ENCODE results near the gene SCRG1. TPM values are rescaled to one million over a fixed set of nuclear protein-coding genes. Genes with fewer than 3 reads are reported as not detected.

SCRG1 gene
- polyA plus RNA-seq (ENCODE audit: insufficient read length in 12 of 12): 1 to 10 TPM in 10 of 12 donors, not detected in 2; 1.7 to 5.5 (median 2.7) TPM
- long read RNA-seq, donor 1, full-length matches to known transcripts: 7 of 7 reads
- long read RNA-seq, donor 1, partial matches to known transcripts: 0 of 7 reads
- long read RNA-seq, donor 1, other reads (novel, unspliced or antisense): 0 of 7 reads
- long read RNA-seq, donor 2, full-length matches to known transcripts: 7 of 13 reads
- long read RNA-seq, donor 2, partial matches to known transcripts: 6 of 13 reads
- long read RNA-seq, donor 2, other reads (novel, unspliced or antisense): 0 of 13 reads
- long read RNA-seq, donor 3, full-length matches to known transcripts: 4 of 4 reads
- long read RNA-seq, donor 3, partial matches to known transcripts: 0 of 4 reads
- long read RNA-seq, donor 3, other reads (novel, unspliced or antisense): 0 of 4 reads
- long read RNA-seq, donor 4, full-length matches to known transcripts: 1 of 1 reads
- long read RNA-seq, donor 4, partial matches to known transcripts: 0 of 1 reads
- long read RNA-seq, donor 4, other reads (novel, unspliced or antisense): 0 of 1 reads
- long read RNA-seq, donor 5, full-length matches to known transcripts: 3 of 3 reads
- long read RNA-seq, donor 5, partial matches to known transcripts: 0 of 3 reads
- long read RNA-seq, donor 5, other reads (novel, unspliced or antisense): 0 of 3 reads
- long read RNA-seq, donor 6, full-length matches to known transcripts: 3 of 3 reads
- long read RNA-seq, donor 6, partial matches to known transcripts: 0 of 3 reads
- long read RNA-seq, donor 6, other reads (novel, unspliced or antisense): 0 of 3 reads
- long read RNA-seq, donor 7, full-length matches to known transcripts: 9 of 9 reads
- long read RNA-seq, donor 7, partial matches to known transcripts: 0 of 9 reads
- long read RNA-seq, donor 7, other reads (novel, unspliced or antisense): 0 of 9 reads
- long read RNA-seq, donor 8, full-length matches to known transcripts: 5 of 5 reads
- long read RNA-seq, donor 8, partial matches to known transcripts: 0 of 5 reads
- long read RNA-seq, donor 8, other reads (novel, unspliced or antisense): 0 of 5 reads
- long read RNA-seq, donor 9, full-length matches to known transcripts: 5 of 5 reads
- long read RNA-seq, donor 9, partial matches to known transcripts: 0 of 5 reads
- long read RNA-seq, donor 9, other reads (novel, unspliced or antisense): 0 of 5 reads
- long read RNA-seq, donor 10, full-length matches to known transcripts: 3 of 3 reads
- long read RNA-seq, donor 10, partial matches to known transcripts: 0 of 3 reads
- long read RNA-seq, donor 10, other reads (novel, unspliced or antisense): 0 of 3 reads
- long read RNA-seq, donor 11, full-length matches to known transcripts: 12 of 12 reads
- long read RNA-seq, donor 11, partial matches to known transcripts: 0 of 12 reads
- long read RNA-seq, donor 11, other reads (novel, unspliced or antisense): 0 of 12 reads

DNA sequence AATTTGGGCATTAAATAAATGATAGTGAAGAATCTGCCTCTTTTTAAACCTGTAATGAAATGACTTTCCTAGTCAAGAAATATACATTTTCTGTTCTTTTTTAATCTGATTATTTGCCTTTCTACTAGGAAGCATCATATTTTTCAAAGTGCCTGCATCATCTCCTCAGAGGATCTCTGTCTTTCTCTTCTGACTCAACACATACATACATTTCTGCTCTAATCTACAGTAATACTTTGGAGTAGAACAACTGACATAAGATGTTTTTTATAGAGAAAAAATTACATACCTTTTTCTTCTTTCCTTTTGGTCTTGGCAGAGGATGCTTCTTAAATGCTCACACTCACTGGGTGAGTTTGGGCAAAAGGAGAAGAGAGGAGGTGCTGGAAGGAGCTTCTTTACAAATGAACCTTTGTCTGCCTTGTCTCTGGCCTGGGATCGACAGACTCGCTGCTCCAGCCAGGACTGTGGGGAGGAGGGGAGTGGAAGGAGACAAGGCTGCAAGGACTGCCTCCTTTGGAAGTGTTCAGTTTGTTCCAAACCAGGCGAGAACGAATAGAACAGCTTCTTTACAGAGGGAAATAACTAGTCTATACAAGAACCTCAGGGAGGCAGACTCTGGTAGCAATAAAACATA is at the start of gene SCRG1:
TSS of gene SCRG1 (minus strand) at position 338 of the 637 bp plus-strand sequence. CDS start 7,702 bp downstream, outside the sequence.
- DNase-seq: peak; percentile 85

DNA sequence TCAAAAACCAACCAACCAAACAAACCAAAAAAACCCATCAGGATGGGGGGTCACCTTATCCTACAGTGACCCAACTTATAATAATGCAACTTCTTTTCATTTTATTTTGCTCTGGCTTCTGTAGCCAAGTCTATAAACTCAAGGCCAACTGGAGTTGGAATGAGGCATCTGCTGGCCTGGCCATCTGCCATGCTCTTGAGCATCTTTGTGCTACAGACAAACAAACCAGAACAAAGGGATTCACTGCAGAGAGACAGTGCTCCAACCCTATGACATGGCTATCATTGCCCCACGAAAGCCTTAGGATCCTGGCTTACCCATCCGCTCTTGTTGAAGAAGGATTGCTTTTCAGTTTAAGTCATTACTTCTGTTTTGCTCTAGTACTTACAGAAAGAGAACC is 49.2 kb upstream of the SCRG1 start:
- peak; percentile 59 for DNase-seq

DNA sequence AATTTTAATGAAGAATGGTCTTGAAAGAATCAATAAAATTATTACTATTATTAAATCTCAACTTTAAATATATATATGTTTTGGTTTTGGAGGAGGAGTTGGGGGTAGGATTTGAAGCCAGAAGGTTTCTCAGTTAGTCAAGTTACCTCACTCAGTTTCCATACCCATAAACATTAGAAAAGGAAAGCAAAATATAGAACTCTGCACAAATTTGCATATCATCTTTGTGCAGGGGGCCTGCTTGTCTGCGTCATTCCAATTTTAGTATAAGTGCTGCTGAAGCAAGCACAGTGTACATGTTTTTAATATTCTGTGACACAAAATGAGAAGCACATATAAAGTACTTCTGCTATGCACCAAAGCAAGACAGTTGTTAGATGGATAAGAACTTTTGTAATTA is 47.5 kb upstream of the SCRG1 start:
- DNase-seq: no peak

DNA sequence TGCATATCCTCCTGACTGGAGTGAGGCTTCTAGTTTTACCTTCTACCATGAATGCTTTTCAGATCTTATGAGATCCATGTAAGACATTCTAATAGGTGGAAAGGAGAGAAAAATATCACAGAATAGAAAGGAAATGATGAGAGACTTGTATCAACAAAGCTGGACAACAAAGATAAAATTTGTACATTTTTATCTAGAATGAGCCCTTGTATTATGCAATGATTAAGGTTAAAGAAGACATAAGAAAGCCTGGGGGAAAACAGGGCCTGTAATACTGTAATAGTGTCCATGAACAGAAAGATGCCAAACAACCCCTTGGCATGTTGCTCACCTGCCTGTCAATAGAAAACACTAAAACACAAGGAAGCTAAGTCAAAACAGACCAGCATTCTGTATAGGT is 44.2 kb upstream of the SCRG1 start:
- DNase-seq: no peak

DNA sequence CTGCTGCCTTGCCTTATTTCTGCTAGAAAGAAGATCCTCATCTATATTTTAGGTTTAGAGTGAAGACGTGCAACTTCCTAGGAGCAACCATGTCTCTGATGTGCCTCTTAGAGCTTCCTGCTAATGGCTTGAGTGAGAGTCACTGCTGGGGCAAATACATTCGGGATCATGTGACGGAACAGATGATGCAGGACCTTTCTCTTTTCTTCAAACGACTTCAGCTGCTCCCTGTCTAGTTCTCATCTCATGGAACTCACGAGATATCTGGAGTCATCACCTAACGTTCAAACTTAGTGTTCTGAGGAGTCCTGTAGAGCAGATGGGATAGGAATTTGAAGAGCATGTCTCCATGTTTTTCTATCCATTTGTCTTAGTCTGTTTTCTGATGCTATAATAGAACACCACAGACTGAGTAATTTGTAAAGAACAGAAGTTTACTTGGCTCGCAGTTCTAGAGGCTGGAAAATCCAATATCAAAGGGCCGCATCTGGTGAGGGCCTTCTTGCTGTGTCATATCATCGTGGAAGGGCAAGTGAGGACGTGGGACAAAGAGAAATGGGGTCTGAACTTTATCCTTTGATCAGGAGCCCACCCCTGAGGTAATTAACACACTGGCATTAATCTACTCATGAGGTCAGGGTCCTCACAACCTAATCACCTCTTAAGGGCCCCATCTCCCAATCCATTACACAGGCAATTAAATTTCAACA is 43.5 kb upstream of the SCRG1 start:
- DNase-seq: no peak

DNA sequence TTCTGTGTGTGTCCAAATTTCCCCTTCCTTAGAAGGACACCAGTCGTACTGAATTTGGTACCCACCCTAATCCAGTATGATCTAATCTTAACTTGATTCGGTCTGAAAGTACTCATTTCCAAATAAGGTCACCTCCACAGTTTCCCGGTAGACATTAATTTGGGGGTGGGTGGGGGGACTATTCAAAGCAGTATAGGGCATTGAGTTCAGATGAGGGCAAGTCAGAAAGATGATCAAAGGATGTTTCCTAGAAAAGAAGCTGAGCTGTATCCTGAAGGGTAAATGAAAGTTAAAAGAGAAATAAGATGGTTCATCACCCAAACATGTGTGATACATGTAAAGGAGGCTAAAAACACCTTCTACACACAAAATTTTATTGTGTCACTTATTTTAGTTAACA is 42.0 kb upstream of the SCRG1 start:
- no peak for DNase-seq

DNA sequence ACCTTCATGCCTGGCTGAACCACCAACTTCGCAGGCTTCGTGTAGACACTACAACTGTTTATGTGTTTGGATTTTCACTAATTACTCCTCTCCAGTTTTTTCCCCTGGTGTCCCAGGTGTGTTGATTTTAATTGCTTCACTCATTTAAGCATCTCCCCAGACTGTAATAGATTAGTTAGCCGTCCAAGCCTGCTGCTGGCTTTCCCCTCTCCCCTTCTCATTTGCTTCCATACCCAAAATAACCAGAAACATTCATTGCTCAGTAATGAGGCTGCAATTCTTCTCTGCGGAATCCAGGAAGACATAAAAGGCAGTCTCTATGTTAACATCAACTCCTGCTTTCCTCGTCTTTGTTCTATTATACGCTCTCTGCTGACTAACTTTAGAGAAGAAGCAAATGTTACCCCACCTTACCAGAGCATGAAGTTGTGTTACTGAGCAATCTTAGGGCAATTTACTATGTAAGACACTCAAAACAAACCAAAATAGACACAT is 37.9 kb upstream of the SCRG1 start:
- DNase-seq: no peak

DNA sequence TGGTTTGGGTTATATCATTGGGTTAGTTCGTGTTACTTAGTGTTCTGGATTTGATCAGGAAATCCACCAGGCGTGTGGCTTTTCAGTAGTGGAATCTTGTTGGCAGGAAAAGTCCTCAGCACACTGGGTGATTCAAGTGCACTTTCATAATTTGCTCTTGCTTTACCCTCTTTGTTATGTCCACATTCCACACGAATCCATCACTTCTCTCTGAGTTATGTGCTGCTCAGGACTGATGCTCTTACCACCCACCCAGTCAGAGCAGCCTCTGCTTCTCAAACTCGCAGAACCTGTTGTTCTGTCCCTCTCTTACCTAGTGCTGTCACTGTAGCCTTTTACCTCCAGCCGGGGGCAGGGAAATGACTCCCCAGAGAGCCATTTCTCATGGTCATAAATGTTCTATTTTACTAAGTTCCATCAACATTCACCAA is 37.2 kb upstream of the SCRG1 start:
- no peak for DNase-seq

DNA sequence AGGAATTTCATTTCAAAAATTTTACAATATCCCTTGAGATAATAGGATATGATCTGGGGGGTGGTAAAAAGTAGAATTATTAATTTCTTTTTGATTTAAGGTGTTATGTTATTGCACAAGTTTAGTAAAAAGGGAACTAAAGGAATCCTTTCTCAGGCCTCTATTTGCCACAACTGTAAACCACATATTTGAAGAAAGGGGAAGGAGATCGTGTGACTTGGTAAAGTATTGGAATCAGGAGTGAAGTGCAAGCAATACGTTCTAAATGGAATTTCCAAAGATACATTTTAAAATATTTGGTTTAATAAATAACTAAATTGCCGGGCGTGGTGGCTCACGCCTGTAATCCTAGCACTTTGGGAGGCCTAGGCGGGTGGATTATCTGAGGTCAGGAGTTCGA is 35.3 kb upstream of the SCRG1 start:
- no peak for DNase-seq

DNA sequence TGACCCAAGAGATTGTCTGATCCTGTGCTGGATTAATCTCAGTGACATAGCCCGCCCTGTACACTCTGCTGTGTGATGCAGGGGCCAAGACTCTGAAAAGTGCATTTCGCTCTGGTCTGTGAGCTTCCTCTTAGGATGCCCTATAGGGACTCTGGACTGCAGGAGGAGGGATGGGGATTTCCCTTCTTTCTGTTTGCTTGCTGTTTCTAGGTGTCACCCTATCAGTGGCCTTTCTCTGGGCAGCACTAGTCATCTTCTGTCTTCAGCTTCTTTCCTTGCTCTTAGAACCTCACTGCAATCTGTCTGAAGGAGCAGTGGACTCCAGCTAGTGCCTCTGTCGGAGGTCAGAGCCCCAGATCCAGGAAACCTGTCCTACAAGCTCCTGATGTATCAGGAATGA is 34.5 kb upstream of the SCRG1 start:
- no peak for DNase-seq

DNA sequence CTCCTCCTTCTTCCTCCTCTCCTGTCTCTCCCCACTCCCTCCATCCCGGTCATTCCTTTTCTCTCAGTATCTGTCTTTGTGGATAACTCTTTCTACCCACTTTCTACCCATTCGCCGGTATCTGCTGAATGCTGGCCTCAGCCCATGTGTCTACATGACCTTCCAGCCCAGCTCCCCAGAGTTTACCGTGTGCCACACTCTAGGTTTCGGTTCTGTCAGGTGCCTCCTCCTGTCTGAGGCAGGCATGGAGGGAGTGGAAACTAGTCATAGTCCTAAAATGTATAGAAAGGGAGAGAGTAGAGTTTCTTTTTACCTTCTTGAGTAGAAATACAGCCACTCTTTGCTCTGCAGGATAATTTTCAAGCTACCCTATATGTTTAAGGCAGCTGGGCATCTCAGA is 33.5 kb upstream of the SCRG1 start:
- DNase-seq: no peak

DNA sequence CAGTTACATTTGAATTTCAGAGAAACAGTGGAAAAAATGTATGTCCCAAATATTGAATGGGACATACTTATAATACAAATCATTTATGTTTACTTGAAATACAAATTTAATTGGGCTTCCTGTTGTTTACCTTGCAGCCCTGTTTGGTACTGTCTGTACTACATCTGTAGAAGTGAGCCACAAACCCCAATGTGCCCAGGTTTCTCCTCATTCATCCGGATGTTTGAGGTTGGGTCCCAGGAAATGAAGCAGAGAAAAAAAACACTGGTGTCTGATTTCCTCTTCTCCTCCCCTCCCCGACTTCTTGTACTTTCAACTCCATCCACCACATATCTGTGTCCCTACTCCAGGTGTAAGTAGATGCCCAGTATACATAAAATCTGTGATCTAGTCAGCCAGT is 27.1 kb upstream of the SCRG1 start:
- DNase-seq: no peak

DNA sequence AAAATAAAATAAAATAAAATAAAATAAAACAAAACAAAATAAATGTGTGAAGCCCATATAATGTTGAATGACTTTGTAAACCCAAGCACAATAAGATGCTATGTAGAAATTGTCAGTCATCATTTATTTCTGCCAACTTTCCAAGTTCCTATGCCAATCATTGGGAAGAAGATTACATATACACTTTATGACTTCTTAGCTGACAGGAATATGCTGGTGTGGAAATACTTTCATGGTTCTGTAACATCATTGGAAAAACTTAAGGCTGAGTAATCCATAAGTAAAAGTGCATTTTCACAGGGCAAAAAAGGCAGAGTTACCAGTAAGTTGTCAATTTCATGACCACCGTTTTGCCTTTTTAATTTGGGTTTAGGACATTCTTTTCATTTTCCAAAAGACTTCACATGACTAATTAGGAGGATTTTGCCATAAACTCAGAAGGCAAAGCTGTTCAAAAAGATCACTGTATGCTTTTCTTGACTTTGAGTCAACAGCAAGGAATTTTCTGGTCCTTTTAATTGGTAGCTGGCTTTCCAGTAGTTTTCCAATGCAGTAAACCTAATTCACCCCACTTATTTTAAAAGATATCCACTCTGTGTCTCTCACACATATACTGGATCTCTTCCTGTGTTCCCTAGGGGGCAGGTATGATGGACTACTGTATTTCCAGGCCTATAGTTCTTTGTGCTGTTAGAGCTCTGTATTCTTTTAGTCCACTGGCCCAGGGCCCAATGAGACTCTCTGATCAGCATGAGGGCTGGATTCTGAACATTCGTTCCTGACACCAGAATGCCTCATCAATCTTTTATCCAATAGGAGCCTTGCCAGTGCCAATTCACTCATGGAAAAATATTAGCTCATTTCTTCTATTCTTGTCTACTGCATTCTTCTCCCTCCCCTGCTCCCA is 26.2 kb upstream of the SCRG1 start:
- no peak for DNase-seq

DNA sequence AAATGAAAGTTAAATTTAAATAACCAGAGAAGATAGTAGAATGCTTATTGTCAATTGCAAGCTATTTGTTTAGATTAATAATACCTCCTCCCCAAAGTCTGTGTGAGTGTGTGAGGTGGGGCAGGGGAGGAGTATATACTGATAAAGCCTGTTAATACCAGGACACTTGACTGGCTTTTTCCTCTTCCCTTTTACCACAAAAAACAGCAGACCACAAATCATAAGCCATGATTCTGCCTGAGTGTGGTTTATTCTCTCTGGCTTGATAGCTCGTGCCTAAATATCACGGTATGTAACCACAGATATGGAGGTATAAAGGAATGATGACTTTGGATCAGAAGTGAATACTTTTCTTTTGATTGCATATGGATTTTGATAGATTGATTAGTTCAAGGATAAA is 21.9 kb upstream of the SCRG1 start:
- DNase-seq: no peak

DNA sequence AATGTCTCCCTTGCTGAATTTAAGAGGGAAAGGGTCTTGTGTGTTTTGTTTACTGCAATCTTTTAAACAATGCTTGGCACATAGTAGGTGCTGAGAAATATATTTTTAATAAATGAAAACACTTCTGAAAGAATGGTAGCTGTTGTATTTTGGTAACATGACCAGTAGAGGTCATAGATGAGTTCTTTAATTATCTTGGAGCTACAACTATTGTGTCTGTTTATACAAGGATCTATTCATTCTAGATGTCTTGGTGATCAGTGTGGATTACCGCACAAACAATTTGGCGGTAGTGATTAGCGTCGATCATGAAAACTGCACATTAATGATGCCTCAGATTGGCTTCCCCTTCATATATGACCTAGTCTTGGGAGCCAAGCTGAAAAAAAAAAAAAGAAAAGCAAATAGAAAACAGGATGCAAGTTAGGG is 21.4 kb upstream of the SCRG1 start:
- DNase-seq: no peak

DNA sequence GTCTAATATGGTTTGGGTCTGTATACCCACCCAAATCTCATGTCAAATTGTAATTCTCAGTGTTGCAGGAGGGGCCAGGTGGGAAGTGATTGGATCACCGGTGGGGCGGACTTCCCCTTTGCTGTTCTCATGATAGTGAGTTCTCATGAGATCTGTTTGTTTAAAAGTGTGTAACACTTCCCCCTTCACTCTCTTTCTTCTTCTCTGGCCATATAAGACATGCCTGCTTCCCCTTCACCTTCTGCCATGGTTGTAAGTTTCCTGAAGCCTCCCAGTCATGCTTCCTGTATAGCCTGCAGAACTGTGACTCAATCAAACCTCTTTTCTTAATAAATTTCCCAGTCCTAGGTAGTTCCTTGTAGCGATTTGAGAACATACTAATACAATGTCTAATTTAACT is 19.7 kb upstream of the SCRG1 start:
- DNase-seq: no peak

DNA sequence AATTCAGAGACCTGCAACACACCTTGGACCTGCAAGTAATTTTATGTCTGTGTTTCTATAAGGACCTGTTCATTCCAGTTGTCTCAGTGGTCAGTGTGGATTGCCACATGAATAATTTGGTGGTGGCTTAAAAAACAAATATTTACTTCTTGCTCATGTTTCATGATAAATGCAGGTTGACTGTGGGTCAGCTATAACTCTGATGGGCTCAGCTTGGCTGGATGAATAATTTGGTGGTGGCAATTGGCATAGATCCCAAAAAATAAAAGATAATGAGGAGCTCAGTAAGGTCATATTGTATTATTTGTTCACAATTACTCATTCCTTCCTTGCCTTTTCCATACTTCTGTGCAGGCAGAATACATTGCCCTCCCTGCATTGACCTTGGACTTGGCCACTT is 18.9 kb upstream of the SCRG1 start:
- no peak for DNase-seq

DNA sequence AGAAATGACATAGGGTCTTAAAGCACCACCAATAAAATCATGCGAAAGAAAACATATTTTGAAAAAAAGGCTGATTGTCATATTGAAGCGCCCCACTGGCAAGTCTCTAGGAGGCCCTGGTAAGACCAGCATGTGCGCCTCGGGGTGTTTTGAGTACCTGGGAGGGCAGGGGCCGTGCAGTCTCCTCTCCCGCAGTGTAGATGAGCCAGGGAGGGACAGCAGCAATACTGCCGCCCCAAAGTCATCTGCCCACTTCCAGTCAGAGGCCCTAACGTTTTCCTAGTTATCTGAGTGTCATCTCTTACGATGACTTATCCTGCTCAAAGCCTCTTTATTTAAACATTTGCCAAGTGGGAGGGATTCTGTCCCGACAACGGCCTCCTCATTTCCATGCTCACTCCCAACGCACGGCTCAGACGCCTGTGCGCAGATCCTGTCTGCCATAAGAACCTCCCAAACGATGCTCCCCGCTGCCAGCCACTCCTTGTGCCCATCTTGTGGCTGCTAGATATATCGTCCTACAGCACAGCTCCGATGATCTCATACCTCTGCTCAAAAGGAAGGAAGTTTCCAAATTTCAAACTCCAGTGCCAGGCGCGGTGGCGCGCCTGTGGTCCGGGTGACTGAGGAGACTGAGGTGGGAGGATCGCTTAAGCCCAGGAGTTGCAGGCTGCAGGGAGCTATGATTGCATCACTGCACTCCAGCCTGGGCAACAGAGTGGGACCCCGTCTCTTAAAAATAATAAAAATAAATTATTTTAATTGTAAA is 17.2 kb upstream of the SCRG1 start:
- DNase-seq: no peak

All from muscle of arm (tissue), 14 donors.